Activated CD4-positive, alpha-beta T cell treated with anti-CD3 and anti-CD28 coated beads, Interleukin-2, amount 50 U/mL, for 1 hour (primary cell): ENCODE results near the gene RAD51B.
"Not testable (repeated sequence)": the region's sequence is repeated elsewhere in the genome, so short reads cannot be mapped to it uniquely, and the experiment has no call there.

Source experiments
- DNase-seq: peaks from one replicate; pipeline ENCODE4 v3.0.0-alpha.2; 2020

RAD51B gene

DNA sequence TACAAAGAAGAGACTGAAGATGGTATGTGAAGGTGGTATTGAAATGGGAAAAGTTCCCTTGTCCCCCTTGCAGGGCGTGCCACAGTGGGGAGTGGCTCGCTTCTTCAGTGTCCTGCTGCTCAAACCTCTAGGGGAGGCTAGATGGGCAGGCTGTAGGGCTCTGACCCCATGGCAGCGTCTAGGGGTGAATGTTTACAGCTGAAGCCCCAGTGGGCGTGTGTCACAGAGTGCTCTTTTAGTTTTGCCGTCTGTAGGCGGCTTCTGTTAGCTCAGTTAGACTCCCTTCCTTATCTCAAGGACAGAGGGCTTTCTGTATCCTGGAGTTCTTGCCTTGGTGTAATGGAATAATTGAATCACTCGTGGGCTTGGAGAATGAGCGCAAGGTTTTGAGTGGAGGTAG, 266.2 kb downstream of the RAD51B start:
- no peak for DNase-seq

GRCh38 chr14:68088451-68088854, 268.9 kb downstream of the RAD51B start:
- no peak for DNase-seq

GRCh38 chr14:68089146-68089731, 269.7 kb downstream of the RAD51B start:
- DNase-seq = no peak

GRCh38 chr14:68094158-68094557, 274.6 kb downstream of the RAD51B start:
- no peak for DNase-seq

DNA sequence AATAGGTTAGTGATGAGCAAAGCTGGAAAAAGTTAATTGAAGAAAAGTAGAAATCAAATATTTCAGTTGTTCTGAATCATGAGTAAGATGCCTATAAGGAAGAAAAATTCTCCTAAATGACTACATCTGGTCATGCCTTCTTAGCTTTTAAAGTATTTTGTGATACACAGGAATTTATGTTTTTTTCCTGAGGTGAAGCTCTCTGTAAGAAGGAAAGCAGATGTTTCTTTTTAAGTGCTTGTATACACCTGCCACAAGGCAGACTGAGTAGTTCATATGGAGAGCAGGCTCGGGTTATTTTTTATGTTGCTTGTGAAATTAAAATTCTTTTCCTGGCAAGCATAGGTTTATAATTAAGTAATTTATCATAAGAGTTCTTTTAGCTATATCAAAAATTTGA, 275.2 kb downstream of the RAD51B start:
- DNase-seq = no peak

DNA sequence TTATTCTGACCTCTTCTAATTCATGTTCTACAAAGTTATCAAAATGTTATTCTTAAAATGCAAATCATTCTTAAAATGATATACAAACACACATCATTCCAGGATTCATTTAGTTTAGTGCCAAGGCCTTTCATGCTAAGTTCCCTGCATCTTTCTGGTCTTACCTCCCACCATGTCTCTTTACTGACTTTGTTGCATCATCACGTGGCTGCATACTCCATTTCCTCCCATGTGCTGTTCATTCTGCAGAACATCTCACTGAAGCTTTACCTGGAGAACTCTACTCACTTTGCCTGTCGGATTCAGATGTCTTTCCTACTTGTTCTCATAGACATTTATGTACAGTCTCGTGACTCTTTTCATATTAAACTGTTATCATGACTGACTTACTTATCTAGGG, 278.1 kb downstream of the RAD51B start:
- no peak for DNase-seq

- DNase-seq = no peak
Observed at GRCh38 chr14:68098834-68099233, 279.3 kb downstream of the RAD51B start.

- no peak for DNase-seq
Observed at GRCh38 chr14:68099495-68100045, 280.0 kb downstream of the RAD51B start.

DNA sequence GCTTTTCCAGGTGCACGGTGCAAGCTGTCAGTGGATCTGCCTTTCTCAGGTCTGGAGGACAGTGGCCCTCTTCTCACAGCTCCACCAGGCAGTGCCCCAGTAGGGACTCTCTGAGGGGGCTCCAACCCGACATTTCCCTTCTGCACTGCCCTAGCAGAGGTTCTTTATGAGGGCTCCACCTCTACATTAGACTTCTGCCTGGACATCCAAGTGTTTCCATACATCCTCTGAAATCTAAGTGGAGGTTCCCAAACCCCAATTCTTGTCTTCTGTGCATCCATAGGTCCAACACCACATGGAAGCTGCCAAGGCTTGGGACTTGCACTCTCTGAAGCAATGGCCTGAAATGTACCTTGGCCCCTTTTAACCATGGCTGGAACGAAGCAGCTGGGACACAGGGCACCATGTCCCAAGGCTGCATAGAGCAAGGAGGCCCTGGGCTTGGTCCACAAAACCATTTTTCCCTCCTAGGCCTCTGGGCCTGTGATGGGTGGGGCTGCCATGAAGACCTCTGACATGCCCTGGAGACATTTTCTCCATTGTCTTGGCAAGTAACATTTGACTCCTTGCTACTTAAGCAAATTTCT, 282.2 kb downstream of the RAD51B start:
- not testable (repeated sequence) for DNase-seq

DNA sequence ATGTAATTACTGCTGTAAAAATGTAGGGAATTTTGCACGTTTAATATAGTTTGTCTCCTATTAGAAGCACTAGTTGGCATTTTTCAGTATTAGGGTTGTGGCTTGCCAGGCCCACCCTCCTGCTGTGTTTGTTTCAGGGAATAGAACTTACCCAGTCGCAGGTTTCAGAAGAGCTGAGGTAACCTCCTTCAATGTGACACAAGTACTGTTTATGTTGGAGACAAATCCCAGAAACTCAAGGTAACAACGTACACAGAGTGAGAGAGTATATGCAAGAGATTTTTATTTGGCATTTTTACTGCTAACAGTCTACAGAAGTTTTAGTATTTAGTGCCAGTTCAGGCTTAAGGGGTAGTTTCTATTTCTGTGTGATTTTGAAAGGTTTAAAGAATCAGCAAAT, 284.3 kb downstream of the RAD51B start:
- no peak for DNase-seq

DNA sequence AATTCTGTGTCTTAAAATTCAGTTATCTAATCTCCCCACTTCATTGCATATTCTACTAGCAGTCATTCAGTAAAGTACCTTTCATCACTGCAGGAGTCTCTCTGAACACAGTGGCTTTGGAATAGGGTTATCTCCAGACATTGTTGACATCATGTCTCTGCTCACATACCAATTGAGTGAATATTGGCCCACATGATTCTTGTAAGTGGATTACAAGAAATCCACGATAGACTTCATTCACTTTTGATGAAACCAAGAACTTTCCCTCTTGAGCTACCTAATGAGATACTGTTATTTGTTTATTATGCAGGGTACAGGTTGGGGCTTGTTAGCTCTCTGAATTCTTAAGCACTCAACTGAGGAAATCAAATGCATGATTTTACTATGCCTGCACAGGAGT, 284.9 kb downstream of the RAD51B start:
- no peak for DNase-seq

GRCh38 chr14:68105816-68106215, 286.2 kb downstream of the RAD51B start:
- DNase-seq = no peak

DNA sequence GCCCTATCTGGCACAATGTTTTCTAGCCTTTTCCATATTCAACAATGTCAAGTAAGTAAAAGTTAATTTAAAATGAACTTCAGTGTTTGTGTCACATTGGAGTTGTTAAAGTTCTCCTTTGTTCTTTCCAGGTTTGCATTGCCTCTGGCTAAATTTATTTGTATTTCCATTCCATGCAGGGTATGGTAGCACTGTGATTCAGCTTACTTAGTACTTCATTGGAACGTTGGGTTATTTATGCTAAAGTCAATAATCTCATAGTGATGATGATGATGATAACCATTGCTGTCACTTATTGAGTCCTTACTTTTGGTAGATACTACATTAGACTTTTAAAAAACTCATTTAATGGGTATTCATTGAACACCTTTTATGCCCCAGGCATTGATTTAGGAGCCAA, 286.9 kb downstream of the RAD51B start:
- DNase-seq = no peak

GRCh38 chr14:68106905-68107304, 287.3 kb downstream of the RAD51B start:
- DNase-seq = no peak

DNA sequence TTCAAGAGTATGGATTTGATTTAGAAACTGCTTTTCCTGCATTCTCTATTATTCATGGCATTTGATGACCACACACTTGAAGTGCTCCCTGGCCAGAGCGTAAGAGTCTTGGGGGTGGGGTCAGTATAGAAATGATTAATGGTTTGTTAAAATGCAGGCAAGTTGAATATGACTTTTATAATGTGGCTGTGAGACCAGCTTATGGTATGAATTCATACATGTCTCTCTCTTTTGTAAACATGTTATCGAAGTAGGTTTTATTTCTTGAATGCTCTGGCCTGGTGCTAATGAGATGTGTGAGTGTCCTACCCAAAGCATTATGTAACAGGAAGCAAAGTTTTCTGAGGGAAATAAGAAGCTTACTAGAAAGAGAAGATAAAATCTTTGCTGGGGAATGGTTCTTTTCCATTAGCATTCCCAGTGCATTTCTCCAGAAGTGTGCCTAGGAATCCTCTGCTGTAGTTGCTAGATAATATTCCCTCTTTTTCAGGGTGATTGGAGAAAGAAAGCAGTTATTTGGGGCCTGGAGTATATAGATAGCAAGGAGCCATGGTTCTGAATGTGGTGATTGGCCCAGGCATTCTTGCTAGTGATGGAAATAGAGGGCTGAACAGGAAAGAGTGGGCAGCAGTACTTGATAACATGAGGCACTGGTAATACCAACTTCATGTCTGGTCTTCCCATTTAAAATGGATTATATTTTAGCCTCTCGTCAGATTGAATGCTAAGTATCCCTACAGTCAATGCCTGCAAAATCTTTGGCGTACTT, 289.7 kb downstream of the RAD51B start:
- DNase-seq = no peak

- DNase-seq = no peak
Observed at GRCh38 chr14:68111097-68111852, 291.7 kb downstream of the RAD51B start.

DNA sequence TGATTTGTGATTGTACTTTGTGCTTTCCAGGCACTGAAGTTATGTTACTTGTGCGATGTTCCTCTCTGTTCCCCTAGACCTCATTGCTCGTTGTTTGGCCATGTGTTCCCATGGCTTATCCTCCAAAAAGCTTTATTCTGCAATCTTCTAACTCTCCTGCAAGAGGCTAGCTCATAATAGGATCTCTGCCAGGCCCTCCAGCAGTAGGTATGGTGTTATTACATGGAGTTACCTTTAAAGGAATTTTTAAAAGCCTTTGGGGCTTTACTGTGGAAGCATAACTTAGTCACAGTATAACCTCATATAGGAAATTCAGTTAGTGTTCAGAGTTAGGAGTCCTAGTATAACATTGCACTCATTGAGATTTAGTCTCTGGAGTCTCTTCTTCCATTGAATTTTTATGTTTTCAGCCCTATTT, 292.3 kb downstream of the RAD51B start:
- DNase-seq = no peak

DNA sequence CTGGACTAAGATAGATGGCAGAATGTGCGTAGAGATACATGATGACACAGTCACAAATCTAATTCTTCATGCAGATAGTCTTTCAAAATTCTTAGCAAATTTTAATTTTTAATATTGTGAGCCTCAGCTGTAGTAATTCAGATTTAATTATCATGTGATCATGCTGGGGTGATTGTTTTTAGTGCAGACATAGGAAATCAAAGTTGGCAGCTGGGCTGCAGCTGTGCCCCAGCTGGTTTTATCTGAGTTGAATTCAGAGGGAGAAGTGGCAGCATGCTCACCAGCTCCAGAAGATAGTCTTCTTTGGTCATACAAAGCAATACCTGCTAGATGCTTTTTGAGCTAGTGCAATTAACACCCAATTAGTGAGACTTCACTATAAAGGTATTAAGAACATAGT, 292.9 kb downstream of the RAD51B start:
- DNase-seq = no peak

- no peak for DNase-seq
Observed at GRCh38 chr14:68113343-68113930, 293.9 kb downstream of the RAD51B start.

GRCh38 chr14:68115952-68116351, 296.4 kb downstream of the RAD51B start:
- DNase-seq = not testable (repeated sequence)

DNA sequence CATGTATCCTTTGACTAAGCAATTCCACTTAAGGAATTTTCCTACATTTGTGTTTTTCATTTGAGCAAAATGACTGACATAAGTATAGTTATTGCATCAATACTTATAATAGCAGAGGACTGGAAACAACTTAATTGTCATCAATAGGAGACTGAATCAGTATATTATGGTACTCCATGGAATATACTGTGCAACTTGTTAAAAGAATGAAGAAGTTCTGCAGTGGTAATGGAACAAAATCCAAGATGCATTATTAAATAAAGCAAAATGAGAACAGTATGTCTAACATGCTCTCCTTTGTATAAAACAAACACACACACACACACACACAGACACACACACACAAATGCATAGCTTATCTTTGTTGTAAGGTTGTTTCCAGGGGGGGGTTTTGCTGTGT, 303.1 kb downstream of the RAD51B start:
- no peak for DNase-seq

DNA sequence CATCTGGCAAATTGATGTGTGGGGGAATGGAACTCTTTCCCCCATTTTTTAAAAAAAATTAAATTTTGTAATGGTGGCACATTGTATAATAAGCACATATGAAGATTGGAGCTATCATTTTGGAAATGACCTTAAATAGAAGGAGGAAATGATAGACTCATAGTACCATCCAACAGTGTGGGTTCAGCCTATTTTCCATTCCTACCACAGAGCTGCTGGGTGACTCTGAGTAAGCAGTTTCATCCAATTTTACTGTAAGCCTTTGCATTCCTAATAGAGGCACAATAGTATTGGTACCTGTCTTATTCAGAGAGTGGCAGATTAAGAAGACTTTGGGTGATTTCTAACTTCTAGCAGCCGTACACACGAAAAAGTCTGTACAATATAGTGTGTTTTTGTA, 304.5 kb downstream of the RAD51B start:
- DNase-seq = no peak
